Endothelial cell (in vitro differentiated cells): Measurements from ENCODE around the gene VTCN1. TPM values are rescaled to one million over a fixed set of nuclear protein-coding genes. Genes with fewer than 3 reads are reported as not detected.
A peak's percentile ranks its signal among the peaks of the same experiment; 100 is the strongest.

Experiments used
- DNase-seq: peaks from one replicate; pipeline ENCODE4 v3.0.0; 2021; ENCODE audit warnings: low spot score
- H3K27ac Mint-ChIP-seq: one replicate; pipeline ENCODE4 v1.8.0; 2021; ENCODE audit warnings: mixed read lengths, inconsistent platforms; ENCODE audit not compliant: unreplicated experiment
- H3K27me3 Mint-ChIP-seq: one replicate; pipeline ENCODE4 v1.8.0; 2021; ENCODE audit warnings: mild to moderate bottlenecking, moderate library complexity, mixed read lengths, inconsistent platforms; ENCODE audit not compliant: unreplicated experiment
- H3K36me3 Mint-ChIP-seq: one replicate; pipeline ENCODE4 v1.8.0; 2021; ENCODE audit warnings: mild to moderate bottlenecking, low read depth, mixed read lengths, inconsistent platforms; ENCODE audit not compliant: unreplicated experiment
- H3K4me1 Mint-ChIP-seq: one replicate; pipeline ENCODE4 v1.8.0; 2021; ENCODE audit warnings: mild to moderate bottlenecking, mixed read lengths, inconsistent platforms; ENCODE audit not compliant: unreplicated experiment
- H3K4me3 Mint-ChIP-seq: one replicate; pipeline ENCODE4 v1.8.0; 2021; ENCODE audit warnings: mild to moderate bottlenecking, mixed read lengths, inconsistent platforms; ENCODE audit not compliant: unreplicated experiment
- H3K9me3 Mint-ChIP-seq: one replicate; pipeline ENCODE4 v1.8.0; 2021; ENCODE audit warnings: mixed read lengths, inconsistent platforms; ENCODE audit not compliant: unreplicated experiment
- total RNA-seq: library from RNA; stranded (reverse); fragmentation: NEBNext Ultra II Directional; extraction: Animal tissue kit (Norgen Biotek cat#: 25700); gene quantifications from one replicate; pipeline ENCODE4 v1.2.1, GENCODE V29; 2021; ENCODE audit not compliant: unreplicated experiment
- TF ChIP-seq, protein P1 (sequence below): fragments of 200-600 bp; sonication (generic); IDR thresholded peaks from one replicate; pipeline ENCODE4 v1.5.0; 2021; ENCODE audit warnings: antibody characterized with exemption; ENCODE audit not compliant: unreplicated experiment

Gene VTCN1
- total RNA-seq, 1 donor from 2014 or later = 0.23 TPM

DNA sequence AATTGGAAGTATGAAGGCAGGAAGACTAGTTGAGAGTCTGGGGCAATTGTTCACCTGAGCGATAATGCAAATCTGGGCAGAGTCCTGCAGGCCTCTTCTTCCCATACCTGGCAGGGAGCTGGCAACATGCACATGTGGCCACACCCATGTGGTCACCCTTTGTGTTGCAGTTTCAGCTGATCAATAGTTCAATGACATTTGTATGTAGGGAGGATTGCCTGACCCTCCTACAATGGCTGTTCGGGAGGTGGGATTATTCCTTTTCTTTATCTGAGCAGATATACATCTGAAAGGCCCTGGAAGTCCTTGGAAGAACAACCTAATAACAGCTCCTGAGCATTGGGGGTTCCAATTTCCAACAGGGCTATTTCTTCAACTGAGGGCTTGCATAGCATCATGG is 74.0 kb downstream of the VTCN1 start:
- DNase-seq = no peak
- Mint-ChIP-seq H3K4me3 (no peak overlapping the region), H3K27ac (no peak overlapping the region), H3K27me3 (no peaks in the 10 kb centered on the region), H3K36me3 (no peaks in the 10 kb centered on the region), H3K9me3 (no peaks in the 10 kb centered on the region), H3K4me1 (no peaks in the 10 kb centered on the region)
- TF ChIP-seq, protein P1, sequence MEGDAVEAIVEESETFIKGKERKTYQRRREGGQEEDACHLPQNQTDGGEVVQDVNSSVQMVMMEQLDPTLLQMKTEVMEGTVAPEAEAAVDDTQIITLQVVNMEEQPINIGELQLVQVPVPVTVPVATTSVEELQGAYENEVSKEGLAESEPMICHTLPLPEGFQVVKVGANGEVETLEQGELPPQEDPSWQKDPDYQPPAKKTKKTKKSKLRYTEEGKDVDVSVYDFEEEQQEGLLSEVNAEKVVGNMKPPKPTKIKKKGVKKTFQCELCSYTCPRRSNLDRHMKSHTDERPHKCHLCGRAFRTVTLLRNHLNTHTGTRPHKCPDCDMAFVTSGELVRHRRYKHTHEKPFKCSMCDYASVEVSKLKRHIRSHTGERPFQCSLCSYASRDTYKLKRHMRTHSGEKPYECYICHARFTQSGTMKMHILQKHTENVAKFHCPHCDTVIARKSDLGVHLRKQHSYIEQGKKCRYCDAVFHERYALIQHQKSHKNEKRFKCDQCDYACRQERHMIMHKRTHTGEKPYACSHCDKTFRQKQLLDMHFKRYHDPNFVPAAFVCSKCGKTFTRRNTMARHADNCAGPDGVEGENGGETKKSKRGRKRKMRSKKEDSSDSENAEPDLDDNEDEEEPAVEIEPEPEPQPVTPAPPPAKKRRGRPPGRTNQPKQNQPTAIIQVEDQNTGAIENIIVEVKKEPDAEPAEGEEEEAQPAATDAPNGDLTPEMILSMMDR = no peak

DNA sequence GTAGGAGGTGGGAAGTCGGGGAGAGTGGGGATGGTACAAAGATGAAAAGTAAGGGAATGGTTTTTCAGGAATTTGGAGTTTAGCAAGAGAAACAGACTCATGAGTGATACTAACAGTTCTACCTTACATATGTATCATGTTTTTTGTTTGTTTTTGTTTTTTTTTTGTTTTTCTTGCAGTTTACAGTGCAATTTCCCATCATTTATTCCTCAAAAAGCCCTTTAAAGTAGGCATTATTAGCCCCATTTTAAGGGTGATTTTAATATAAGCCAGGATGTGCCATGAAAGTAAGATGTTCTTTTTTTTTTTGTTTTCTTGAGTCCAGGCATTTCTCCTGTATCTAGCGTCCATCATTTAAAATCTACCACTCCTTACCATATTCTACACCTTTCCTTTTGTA is 75.4 kb downstream of the VTCN1 start:
- Mint-ChIP-seq H3K27ac (no peak overlapping the region), H3K4me3 (no peak overlapping the region), H3K36me3 (no peaks in the 10 kb centered on the region), H3K27me3 (no peaks in the 10 kb centered on the region), H3K9me3 (no peaks in the 10 kb centered on the region), H3K4me1 (no peaks in the 10 kb centered on the region)
- TF ChIP-seq, protein P1 = no peak
- DNase-seq = no peak

DNA sequence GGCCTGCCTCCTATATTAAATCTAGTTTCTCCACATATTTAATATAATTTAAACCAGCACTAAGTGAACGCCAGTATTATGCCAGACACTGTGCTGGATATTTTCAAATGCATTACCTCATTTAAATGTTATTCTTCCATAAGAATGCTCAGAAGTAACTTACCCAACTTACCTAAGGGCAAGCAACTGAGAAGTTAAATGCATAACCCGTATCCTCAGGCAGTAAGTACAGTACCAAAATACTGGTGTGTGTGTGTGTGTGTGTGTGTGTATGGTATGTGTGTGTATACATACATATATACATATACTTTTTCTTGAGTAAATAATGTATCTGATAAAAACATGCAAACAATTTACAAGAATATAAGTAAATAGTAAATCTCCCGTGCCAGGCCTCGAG is 80.2 kb downstream of the VTCN1 start:
- H3K27me3 Mint-ChIP-seq = no peaks in the 10 kb centered on the region
- H3K9me3 Mint-ChIP-seq = no peaks in the 10 kb centered on the region
- H3K27ac Mint-ChIP-seq = no peak overlapping the region
- DNase-seq = no peak
- no peak overlapping the region for H3K4me3 Mint-ChIP-seq
- TF ChIP-seq, protein P1 = no peak
- H3K4me1 Mint-ChIP-seq = no peaks in the 10 kb centered on the region
- H3K36me3 Mint-ChIP-seq = no peaks in the 10 kb centered on the region

DNA sequence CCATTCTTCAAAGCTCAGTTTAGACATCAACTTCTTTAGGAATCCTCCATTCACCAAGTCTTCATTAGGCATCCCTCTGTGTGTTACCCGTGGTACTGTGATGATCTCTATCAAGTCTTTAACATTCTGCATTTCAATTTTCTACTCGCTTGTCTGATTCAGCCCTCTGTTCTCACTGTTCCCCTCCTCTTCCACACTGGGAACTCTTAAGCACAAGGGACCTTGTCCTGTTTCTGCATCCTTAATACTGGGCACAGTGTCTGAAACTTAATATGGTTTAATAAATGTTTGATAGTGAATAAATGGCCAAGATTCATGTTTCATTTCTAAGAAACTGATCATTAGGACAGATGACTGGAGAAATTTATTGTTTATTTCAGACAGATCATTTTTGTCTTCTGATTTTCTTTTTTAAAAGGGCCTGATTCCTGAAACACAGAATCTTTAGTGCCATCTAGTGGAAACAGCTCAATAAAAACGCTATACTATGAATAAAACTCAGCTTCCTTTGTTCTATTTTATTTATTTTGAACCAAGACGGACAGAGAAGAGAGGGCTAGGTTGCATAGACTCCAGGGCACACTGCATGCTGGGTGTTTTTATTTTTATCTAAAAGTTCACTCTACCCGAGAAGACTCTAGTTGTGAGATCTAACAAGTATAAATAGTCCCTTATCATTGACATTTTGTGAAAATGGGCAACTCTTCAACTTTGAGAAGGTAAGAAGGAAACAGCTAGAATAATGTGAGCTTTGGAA is 82.2 kb downstream of the VTCN1 start:
- Mint-ChIP-seq H3K9me3 (no peaks in the 10 kb centered on the region), H3K27ac (no peak overlapping the region), H3K4me3 (no peak overlapping the region)

GRCh38 chr1:117127795-117128194 is 82.9 kb downstream of the VTCN1 start:
- Mint-ChIP-seq H3K27ac (no peak overlapping the region), H3K27me3 (peaks cover under 1% of the 10 kb centered on the region), H3K36me3 (no peaks in the 10 kb centered on the region), H3K4me3 (no peak overlapping the region), H3K9me3 (no peaks in the 10 kb centered on the region), H3K4me1 (no peaks in the 10 kb centered on the region)
- TF ChIP-seq, protein P1 = no peak
- DNase-seq = no peak

More for the DNA sequence above, 82.2 kb downstream of the VTCN1 start:
- DNase-seq = no peak
- H3K36me3 Mint-ChIP-seq = no peaks in the 10 kb centered on the region
- H3K27me3 Mint-ChIP-seq = no peaks in the 10 kb centered on the region
- H3K4me1 Mint-ChIP-seq = no peaks in the 10 kb centered on the region
- TF ChIP-seq, protein P1 = peak; percentile 52
